BE2C (cell line): ENCODE measurements around the gene LIG3. TPM values are rescaled to one million over a fixed set of nuclear protein-coding genes. Genes with fewer than 3 reads are reported as not detected.
A peak's percentile ranks its signal among the peaks of the same experiment; 100 is the strongest.
"Not testable (repeated sequence)": the region's sequence is repeated elsewhere in the genome, so short reads cannot be mapped to it uniquely, and the experiment has no call there.

Source experiments
- DNase-seq: peaks from one replicate; pipeline ENCODE4 v3.0.0-alpha.2; 2020
- H3K27me3 ChIP-seq: fragments of 250-450 bp; sonication (Bioruptor Pico); 2 replicates; pipeline ENCODE4 v1.5.1; 2020; ENCODE audit warnings: mild to moderate bottlenecking
- H3K36me3 ChIP-seq: fragments of 250-450 bp; sonication (Bioruptor Pico); 2 replicates; pipeline ENCODE4 v1.5.1; 2020; ENCODE audit warnings: mild to moderate bottlenecking
- H3K4me1 ChIP-seq: fragments of 250-450 bp; sonication (Bioruptor Pico); 2 replicates; pipeline ENCODE4 v1.5.1; 2020
- H3K4me3 ChIP-seq: 2 replicates; pipeline ENCODE4 v1.5.1; 2011; ENCODE audit warnings: low read depth, low read length
- H3K9me3 ChIP-seq: fragments of 250-450 bp; sonication (Bioruptor Pico); 2 replicates; pipeline ENCODE4 v1.5.1; 2020
- polyA plus RNA-seq: library from polyadenylated mRNA; unstranded; fragments of >200 nt; gene quantifications from one replicate; pipeline ENCODE4 v1.2.1, GENCODE V29; 2012; ENCODE audit warnings: low read depth, missing spikeins; ENCODE audit not compliant: insufficient read length, insufficient read depth
- TF ChIP-seq, protein P1 (sequence below): IDR thresholded peaks from 2 replicates; pipeline ENCODE4 v1.5.1; 2012; ENCODE audit warnings: mild to moderate bottlenecking, low read depth, low read length

LIG3 gene
- polyA plus RNA-seq: 86.0 TPM

DNA sequence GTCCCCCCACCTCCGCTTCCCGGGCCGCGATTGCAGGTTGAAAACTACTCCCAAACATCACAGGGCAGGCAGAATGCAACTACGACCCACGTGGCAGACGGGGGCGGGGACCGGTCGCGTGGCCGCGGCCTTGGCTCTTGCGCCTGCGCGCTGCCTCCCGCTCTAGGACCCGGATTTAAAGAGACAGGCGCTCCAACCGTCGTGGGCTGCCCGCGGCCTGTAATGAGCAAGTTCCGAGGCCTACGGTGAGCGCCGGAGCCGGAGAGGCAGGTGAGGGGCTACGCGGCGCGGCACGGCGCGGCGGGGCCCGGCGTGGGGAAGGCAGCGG is at the start of gene LIG3:
LIG3 (plus strand) TSS at position 160 of the 328 bp plus-strand sequence. CDS start 2,494 bp downstream, outside the sequence.
- peak; percentile 96 for DNase-seq
- Histone ChIP-seq H3K4me1 (peaks cover 7% of the 10 kb centered on the region), H3K36me3 (peaks cover 20% of the 10 kb centered on the region), H3K27me3 (no peaks in the 10 kb centered on the region), H3K9me3 (no peaks in the 10 kb centered on the region), H3K4me3 (peak within 1 kb of the TSS; percentile 79)
- TF ChIP-seq, protein P1, sequence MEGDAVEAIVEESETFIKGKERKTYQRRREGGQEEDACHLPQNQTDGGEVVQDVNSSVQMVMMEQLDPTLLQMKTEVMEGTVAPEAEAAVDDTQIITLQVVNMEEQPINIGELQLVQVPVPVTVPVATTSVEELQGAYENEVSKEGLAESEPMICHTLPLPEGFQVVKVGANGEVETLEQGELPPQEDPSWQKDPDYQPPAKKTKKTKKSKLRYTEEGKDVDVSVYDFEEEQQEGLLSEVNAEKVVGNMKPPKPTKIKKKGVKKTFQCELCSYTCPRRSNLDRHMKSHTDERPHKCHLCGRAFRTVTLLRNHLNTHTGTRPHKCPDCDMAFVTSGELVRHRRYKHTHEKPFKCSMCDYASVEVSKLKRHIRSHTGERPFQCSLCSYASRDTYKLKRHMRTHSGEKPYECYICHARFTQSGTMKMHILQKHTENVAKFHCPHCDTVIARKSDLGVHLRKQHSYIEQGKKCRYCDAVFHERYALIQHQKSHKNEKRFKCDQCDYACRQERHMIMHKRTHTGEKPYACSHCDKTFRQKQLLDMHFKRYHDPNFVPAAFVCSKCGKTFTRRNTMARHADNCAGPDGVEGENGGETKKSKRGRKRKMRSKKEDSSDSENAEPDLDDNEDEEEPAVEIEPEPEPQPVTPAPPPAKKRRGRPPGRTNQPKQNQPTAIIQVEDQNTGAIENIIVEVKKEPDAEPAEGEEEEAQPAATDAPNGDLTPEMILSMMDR: no peak

DNA sequence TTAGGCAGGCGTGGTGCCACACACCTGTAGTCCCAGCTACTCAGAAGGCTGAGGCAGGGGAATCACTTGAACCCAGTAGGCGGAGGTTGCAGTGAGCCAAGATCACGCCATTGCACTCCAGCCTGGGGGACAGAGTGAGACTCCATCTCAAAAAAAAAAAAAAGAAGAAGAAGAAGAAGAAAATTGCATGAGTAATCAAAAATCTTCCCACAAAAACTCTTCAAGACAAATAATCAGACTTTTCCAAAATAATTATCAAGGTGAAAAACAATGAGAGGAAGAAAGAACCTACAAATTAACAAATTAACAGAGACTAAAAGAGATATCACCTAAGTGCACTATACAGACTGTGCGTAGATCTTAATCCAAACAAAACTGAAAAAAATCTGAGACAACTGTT is 29.5 kb upstream of the LIG3 start:
- H3K4me3 ChIP-seq, DNase-seq, H3K4me1 ChIP-seq, H3K36me3 ChIP-seq, H3K9me3 ChIP-seq: not testable (repeated sequence)
- peaks cover 32% of the 10 kb centered on the region for H3K27me3 ChIP-seq

DNA sequence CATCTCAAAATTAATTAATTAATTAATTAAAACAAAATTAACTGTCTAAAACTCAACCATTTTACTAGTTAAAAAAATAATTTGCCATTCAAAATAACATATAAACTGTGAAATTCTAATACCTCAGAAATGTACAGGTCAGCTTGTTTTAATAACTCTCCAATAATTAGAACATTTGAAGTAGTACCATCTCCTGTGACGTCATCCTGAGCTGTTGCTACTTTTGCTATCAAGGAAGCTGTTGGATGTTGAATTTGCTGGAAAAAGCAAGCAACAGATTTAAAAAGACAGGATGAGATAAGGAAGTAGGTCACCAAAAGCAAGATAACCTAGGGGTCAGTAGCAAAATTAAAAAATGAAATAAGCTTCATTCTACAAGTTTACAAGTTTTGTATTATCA is 21.9 kb upstream of the LIG3 start:
- no peaks in the 10 kb centered on the region; the same call in none of the 2 replicates for H3K36me3 ChIP-seq
- no peak for DNase-seq
- no peak overlapping the region for H3K4me3 ChIP-seq
- H3K27me3 ChIP-seq: no peaks in the 10 kb centered on the region
- TF ChIP-seq, protein P1: no peak
- H3K4me1 ChIP-seq: peaks cover 5% of the 10 kb centered on the region; the same call in 1 of the 2 replicates
- H3K9me3 ChIP-seq: no peaks in the 10 kb centered on the region

DNA sequence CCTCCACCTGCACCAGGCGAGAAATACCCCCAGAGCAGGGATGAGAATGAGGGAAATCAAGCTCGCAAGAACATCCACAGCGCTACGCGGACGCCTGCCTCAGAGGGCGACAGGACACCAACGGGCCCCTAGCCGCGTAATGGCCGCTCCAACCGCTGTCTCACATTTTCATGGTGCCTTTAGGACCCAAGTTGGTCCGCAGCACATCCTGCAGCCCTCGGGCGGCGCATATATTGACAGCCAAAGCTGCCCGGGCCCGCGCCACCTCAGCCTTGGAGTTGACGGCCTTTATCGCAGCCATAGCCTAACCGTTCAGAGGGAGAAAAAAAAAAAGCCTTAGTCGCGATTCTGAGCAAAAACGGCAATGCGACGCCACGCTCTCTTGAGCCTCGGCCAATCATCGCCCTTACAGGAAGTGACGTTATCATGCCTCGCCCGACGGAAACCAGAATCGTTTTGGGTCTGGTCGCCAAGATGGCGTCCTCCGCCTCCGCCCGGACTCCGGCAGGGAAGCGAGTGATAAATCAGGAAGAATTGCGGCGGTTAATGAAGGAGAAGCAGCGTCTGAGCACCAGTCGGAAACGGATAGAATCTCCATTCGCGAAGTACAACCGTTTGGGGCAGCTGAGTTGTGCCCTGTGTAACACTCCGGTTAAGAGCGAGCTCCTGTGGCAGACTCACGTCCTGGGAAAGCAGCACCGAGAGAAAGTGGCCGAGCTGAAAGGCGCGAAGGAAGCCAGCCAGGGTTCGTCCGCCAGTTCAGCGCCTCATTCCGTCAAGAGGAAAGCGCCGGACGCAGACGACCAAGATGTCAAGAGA is 19.0 kb upstream of the LIG3 start, which contains the start of the genes CCT6B and ZNF830:
CCT6B (minus strand) TSS at position 368 of the 819 bp plus-strand sequence; CDS start at position 301, 67 bp downstream.
ZNF830 (plus strand) TSS at position 448 of the 819 bp plus-strand sequence; CDS start at position 475, 27 bp downstream.
- DNase-seq: peak; percentile 90
- Histone ChIP-seq H3K4me3 (peak within 1 kb of the TSS; percentile 98), H3K36me3 (peaks cover 24% of the 10 kb centered on the region), H3K9me3 (no peaks in the 10 kb centered on the region), H3K27me3 (no peaks in the 10 kb centered on the region), H3K4me1 (peaks cover 5% of the 10 kb centered on the region; the same call in 1 of the 2 replicates)
- TF ChIP-seq, protein P1: no peak

DNA sequence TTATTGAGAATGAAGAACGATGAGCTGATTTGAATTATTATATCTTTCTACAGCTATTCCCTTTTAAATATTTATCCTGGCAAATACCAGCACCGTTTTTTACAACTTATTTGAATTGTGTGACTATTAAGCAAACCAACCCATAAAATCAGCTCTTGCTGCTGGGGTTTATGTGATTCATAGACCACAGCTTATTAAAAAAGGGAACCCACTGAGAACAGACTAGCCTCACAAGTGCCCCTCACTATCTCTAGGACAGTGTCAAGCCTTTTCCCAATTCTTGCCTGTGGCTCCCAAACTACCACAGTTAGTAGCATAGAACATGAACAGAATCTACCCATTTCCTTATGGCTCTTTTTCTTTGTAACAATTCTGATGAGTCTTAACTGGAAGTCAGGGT is 6.1 kb upstream of the LIG3 start:
- no peaks in the 10 kb centered on the region; the same call in 1 of the 2 replicates for H3K4me1 ChIP-seq
- H3K27me3 ChIP-seq: no peaks in the 10 kb centered on the region
- DNase-seq: no peak
- H3K36me3 ChIP-seq: no peaks in the 10 kb centered on the region
- H3K9me3 ChIP-seq: no peaks in the 10 kb centered on the region; the same call in 1 of the 2 replicates
- no peak overlapping the region for H3K4me3 ChIP-seq
- TF ChIP-seq, protein P1: no peak

DNA sequence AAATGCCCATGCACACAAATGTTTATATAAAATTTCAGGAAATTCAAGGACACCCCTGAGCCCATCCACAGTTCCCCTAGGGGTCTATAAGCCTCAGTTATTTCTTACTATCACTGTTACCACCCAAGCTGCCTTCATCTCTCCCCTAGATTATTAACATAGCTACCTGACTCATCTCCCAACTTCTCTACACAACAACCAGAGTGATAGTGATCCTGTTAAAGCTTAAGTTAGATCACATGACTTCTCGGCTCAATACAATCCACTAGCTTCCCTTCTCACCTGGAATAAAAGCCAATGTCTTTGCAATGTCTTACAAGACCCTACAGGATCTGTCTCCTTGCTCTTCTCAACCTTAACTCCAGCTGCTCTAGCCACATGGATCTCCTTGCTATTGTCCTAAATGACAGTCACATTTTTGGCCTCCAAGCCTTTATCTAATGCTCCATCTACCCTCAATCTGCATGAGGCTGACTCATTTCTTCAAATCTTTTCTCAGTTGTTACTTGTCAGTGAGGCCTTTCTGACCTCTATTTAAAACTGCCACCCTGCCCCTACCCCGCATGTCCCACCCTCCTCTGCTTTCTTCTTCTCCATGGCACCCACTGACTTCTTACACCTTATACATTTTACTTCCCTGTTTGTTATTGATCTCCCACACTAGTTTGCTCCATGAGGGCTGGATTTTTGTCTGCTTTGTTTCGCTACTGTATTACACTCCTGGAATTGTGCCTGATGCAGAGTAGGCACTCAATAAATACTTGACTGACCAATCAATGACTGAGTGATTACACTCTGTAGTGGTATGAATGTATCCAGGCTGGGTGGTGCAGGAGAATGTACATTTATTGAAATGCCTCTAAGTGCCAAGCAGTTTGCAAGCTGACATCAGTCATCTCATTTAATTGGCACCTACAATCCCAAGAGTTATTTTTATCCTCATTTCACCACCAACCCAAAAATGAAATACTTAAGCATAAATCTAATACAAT is 5.2 kb upstream of the LIG3 start:
- Histone ChIP-seq H3K4me1 (peaks cover 4% of the 10 kb centered on the region), H3K27me3 (no peaks in the 10 kb centered on the region), H3K9me3 (no peaks in the 10 kb centered on the region; the same call in 1 of the 2 replicates), H3K36me3 (no peaks in the 10 kb centered on the region), H3K4me3 (no peak overlapping the region)
- TF ChIP-seq, protein P1: no peak
- DNase-seq: no peak
